ENCODE measurements around the gene AKAP6.

The AKAP6 gene

GRCh38 chr14:32682214-32682613 lies 353.1 kb downstream of the AKAP6 start:
- DNase-seq (ENCODE audit: low read depth) = peak; percentile 12

GRCh38 chr14:32683679-32684078 lies 354.6 kb downstream of the AKAP6 start:
- no peak overlapping the region for H3K4me3 ChIP-seq (ENCODE audit: low read depth, low read length)
- TF ChIP-seq CTCF (IDR thresholded peaks at IDR 0.05; ENCODE audit: insufficient read depth, low read depth, low read length, missing control alignments) = no peak
- peak; percentile 19 for DNase-seq (ENCODE audit: low read depth)

More at GRCh38 chr14:32682214-32682613, 353.1 kb downstream of the AKAP6 start:
- H3K4me3 ChIP-seq (ENCODE audit: low read depth, low read length) = no peak overlapping the region
- no peak for TF ChIP-seq CTCF (IDR thresholded peaks at IDR 0.05; ENCODE audit: insufficient read depth, low read depth, low read length, missing control alignments)

- no peak for TF ChIP-seq CTCF (IDR thresholded peaks at IDR 0.05; ENCODE audit: insufficient read depth, low read depth, low read length, missing control alignments)
- no peak overlapping the region for H3K4me3 ChIP-seq (ENCODE audit: low read depth, low read length)
- no peak for DNase-seq (ENCODE audit: low read depth)
Observed at GRCh38 chr14:32688941-32689340, 359.8 kb downstream of the AKAP6 start.

GRCh38 chr14:32692441-32692840 lies 363.3 kb downstream of the AKAP6 start:
- TF ChIP-seq CTCF (IDR thresholded peaks at IDR 0.05; ENCODE audit: insufficient read depth, low read depth, low read length, missing control alignments) = no peak
- no peak overlapping the region for H3K4me3 ChIP-seq (ENCODE audit: low read depth, low read length)
- DNase-seq (ENCODE audit: low read depth) = no peak

- no peak overlapping the region for H3K4me3 ChIP-seq (ENCODE audit: low read depth, low read length)
- DNase-seq (ENCODE audit: low read depth) = peak; percentile 58
- no peak for TF ChIP-seq CTCF (IDR thresholded peaks at IDR 0.05; ENCODE audit: insufficient read depth, low read depth, low read length, missing control alignments)
Observed at GRCh38 chr14:32693114-32693513, 364.0 kb downstream of the AKAP6 start.

- no peak for DNase-seq (ENCODE audit: low read depth)
- TF ChIP-seq CTCF (IDR thresholded peaks at IDR 0.05; ENCODE audit: insufficient read depth, low read depth, low read length, missing control alignments) = no peak
- no peak overlapping the region for H3K4me3 ChIP-seq (ENCODE audit: low read depth, low read length)
Observed at GRCh38 chr14:32694795-32695449, 365.8 kb downstream of the AKAP6 start.

All from GM12865 (cell line).